Gastrocnemius medialis (tissue), 4 donors: ENCODE results near the gene VPS41. TPM values are rescaled to one million over a fixed set of nuclear protein-coding genes. Genes with fewer than 3 reads are reported as not detected.

Experiments
- ATAC-seq, 2 donors: fragments of 150-250 bp; one replicate each; pipeline ENCODE4 v1.9.1; 2016
- DNase-seq, 2 donors: peaks; one replicate each; pipeline ENCODE4 v3.0.0-alpha.2; 2019
- H3K27ac ChIP-seq, 4 donors: fragments of 200-600 bp; sonication (generic); 1 replicate in 1 of 4; 2 replicates in 3 of 4; pipeline ENCODE4 v1.5.1; 2016 to 2018; ENCODE audit warnings: mild to moderate bottlenecking in 2 of 4, moderate library complexity in 1 of 4
- H3K27me3 ChIP-seq, 3 donors: fragments of 200-600 bp; sonication (generic) in 2 of 3; 1 replicate in 1 of 3; 2 replicates in 2 of 3; pipeline versions ENCODE4 v1.5.1 to v1.6.0; 2016 to 2019; ENCODE audit warnings: mild to moderate bottlenecking in 1 of 3, moderate library complexity in 1 of 3
- H3K36me3 ChIP-seq, 2 donors: fragments of 200-600 bp; sonication (generic) in 1 of 2; one replicate each; pipeline ENCODE4 v1.5.1; 2017 to 2018
- H3K4me1 ChIP-seq, 2 donors: fragments of 200-600 bp; sonication (generic) in 1 of 2; one replicate each; pipeline ENCODE4 v1.5.1; 2016 to 2017; ENCODE audit warnings: mild to moderate bottlenecking in 2 of 2
- H3K4me3 ChIP-seq, 4 donors: fragments of 200-600 bp; sonication (generic) in 3 of 4; 1 replicate in 1 of 4; 2 replicates in 3 of 4; pipeline ENCODE4 v1.5.1; 2016 to 2019; ENCODE audit warnings: mild to moderate bottlenecking in 2 of 4
- H3K9me3 ChIP-seq, 3 donors: fragments of 200-600 bp; sonication (generic) in 2 of 3; 1 replicate in 1 of 3; 2 replicates in 2 of 3; pipeline ENCODE4 v1.5.1; 2016 to 2019
- CTCF ChIP-seq, 5 experiments: fragments of 450-650 bp in 3 of 5; fragments of 200-600 bp in 2 of 5; sonication (generic) in 2 of 5; IDR thresholded peaks in 4 of 5; conservative IDR thresholded peaks in 1 of 5; 1 replicate in 4 of 5; 2 replicates in 1 of 5; pipeline ENCODE4 v1.5.1; 2016 to 2019; ENCODE audit warnings: antibody characterized with exemption in 5 of 5, mild to moderate bottlenecking in 3 of 5, moderate library complexity in 3 of 5
- POLR2A ChIP-seq, 2 donors: fragments of 450-650 bp; IDR thresholded peaks; one replicate each; pipeline ENCODE4 v1.6.1; 2017; ENCODE audit warnings: antibody characterized with exemption in 2 of 2, mild to moderate bottlenecking in 2 of 2, moderate library complexity in 2 of 2
- in situ Hi-C, 4 donors: fragments of 200-750 bp; cut with MboI; loops; one replicate each; pipeline versions ENCODE4 v1.15.0 to v1.8.0; 2017; ENCODE audit warnings: low sequenced_read_pairs in 4 of 4
- intact Hi-C: fragments of 100-400 bp; cut with DNase I; formaldehyde crosslinking; loops from one replicate; pipeline ENCODE4 v1.15.1; 2023; ENCODE audit warnings: low total_unique reads
- total RNA-seq, 4 donors: library from RNA; depleted of rRNA; stranded (reverse); fragments of >200 nt; gene quantifications; one replicate each; pipeline versions ENCODE4 v1.1.0 to v1.2.3, GENCODE V29; 2016

VPS41 gene
- total RNA-seq, 4 donors from 2014 or later, result 6.3 to 15.3 (median 11.6) TPM

GRCh38 chr7:38694326-38694725 is 214.7 kb downstream of the VPS41 start:
- intact Hi-C loops (no loop called here), in situ Hi-C loops (no loop called here)

DNA sequence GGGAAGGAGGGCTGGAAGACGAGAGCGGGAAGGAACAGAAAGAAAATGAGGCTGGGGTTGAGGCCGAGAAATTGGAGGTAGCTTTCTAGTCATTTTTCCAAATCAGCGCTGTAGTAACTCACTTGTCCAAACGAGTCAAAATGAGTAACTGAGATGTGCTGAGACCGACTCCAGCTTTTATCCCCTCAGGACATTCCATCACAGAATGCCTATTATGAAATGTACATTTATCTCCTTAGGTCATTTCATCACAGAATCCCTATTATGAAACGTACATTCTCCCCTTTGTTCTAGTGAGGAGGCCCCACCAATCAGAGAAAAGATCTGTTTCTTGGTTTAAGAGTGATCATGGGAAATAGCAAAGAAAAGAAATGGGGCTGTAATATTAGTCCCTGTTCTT is 222.1 kb downstream of the VPS41 start:
- Histone ChIP-seq H3K4me3 (no peak overlapping the region), H3K9me3 (no peaks in the 10 kb centered on the region), H3K27me3 (no peaks in the 10 kb centered on the region), H3K4me1 (no peaks in the 10 kb centered on the region), H3K27ac (no peak overlapping the region), H3K36me3 (no peaks in the 10 kb centered on the region)
- TF ChIP-seq POLR2A (IDR thresholded peaks at IDR 0.05) (no peak), CTCF (IDR thresholded peaks at IDR 0.05 in 4 of 5, conservative IDR thresholded peaks at IDR 0.05 in 1 of 5) (no peak)
- intact Hi-C loops (no loop called here), in situ Hi-C loops (no loop called here)
- ATAC-seq, result no peak
- DNase-seq, result no peak

More at GRCh38 chr7:38694326-38694725, 214.7 kb downstream of the VPS41 start:
- Histone ChIP-seq H3K9me3 (no peaks in the 10 kb centered on the region), H3K4me1 (no peaks in the 10 kb centered on the region), H3K4me3 (no peak overlapping the region), H3K27ac (no peak overlapping the region), H3K27me3 (no peaks in the 10 kb centered on the region), H3K36me3 (no peaks in the 10 kb centered on the region)
- ATAC-seq (no peak), DNase-seq (no peak)
- no peak for TF ChIP-seq CTCF (IDR thresholded peaks at IDR 0.05 in 4 of 5, conservative IDR thresholded peaks at IDR 0.05 in 1 of 5)
- TF ChIP-seq POLR2A (IDR thresholded peaks at IDR 0.05), result no peak

DNA sequence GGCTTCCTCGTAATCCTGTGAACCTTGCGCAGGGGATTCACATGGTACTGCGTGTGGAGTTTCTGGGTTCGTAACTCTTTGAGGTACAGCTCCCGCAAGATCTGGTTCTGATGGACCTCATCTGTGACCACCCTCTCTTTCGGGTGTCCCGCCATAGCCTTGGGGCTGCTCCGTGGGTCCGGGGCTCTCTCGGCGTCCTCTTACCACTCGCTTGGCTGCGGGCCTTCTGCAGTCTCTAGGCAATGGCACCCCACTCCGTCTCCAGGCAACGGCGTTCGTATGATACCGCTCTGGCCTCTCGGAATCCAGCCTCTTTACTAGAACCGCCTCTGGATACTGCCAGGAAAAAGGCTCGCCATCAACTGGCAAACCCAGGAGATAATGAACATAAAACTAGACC is 223.1 kb downstream of the VPS41 start:
- Histone ChIP-seq H3K27me3 (no peaks in the 10 kb centered on the region), H3K4me3 (no peak overlapping the region), H3K4me1 (no peaks in the 10 kb centered on the region), H3K27ac (no peak overlapping the region), H3K36me3 (no peaks in the 10 kb centered on the region), H3K9me3 (no peaks in the 10 kb centered on the region)
- in situ Hi-C loops, result no loop called here
- ATAC-seq (no peak), DNase-seq (no peak)
- intact Hi-C loops, result no loop called here
- no peak for TF ChIP-seq POLR2A (IDR thresholded peaks at IDR 0.05)
- no peak for TF ChIP-seq CTCF (IDR thresholded peaks at IDR 0.05 in 4 of 5, conservative IDR thresholded peaks at IDR 0.05 in 1 of 5)

DNA sequence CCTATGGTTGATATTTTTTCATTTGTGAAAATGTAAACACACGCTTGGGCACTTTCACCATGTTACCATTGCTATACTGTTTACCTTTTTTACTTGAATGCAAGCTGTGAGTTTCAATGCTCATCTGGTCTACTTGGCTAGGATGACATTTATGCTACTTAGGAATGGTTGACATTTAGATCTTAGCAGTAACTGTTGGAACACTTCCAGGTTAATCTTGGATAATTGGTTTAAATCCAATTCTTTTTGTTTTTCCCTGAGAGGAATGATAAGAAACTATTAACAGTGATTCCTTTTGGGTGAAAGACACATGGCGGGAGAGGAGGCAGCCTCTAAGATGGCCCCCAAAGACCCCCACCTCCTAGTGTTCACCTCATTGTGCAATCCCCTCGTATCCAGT is 226.4 kb downstream of the VPS41 start:
- Histone ChIP-seq H3K36me3 (no peaks in the 10 kb centered on the region), H3K4me3 (no peak overlapping the region), H3K9me3 (no peaks in the 10 kb centered on the region), H3K27me3 (no peaks in the 10 kb centered on the region), H3K4me1 (no peaks in the 10 kb centered on the region), H3K27ac (no peak overlapping the region)
- intact Hi-C loops, result no loop called here
- in situ Hi-C loops, result no loop called here
- ATAC-seq, result no peak
- no peak for TF ChIP-seq CTCF (IDR thresholded peaks at IDR 0.05 in 4 of 5, conservative IDR thresholded peaks at IDR 0.05 in 1 of 5)
- TF ChIP-seq POLR2A (IDR thresholded peaks at IDR 0.05), result no peak
- no peak for DNase-seq

GRCh38 chr7:38681882-38682281 is 227.1 kb downstream of the VPS41 start:
- Histone ChIP-seq H3K9me3 (no peaks in the 10 kb centered on the region), H3K27ac (no peak overlapping the region), H3K27me3 (no peaks in the 10 kb centered on the region), H3K4me1 (no peaks in the 10 kb centered on the region), H3K4me3 (no peak overlapping the region), H3K36me3 (no peaks in the 10 kb centered on the region)
- intact Hi-C loops, result no loop called here
- TF ChIP-seq CTCF (IDR thresholded peaks at IDR 0.05 in 4 of 5, conservative IDR thresholded peaks at IDR 0.05 in 1 of 5) (no peak), POLR2A (IDR thresholded peaks at IDR 0.05) (no peak)
- ATAC-seq (no peak), DNase-seq (no peak)
- in situ Hi-C loops, result no loop called here
